GM18505 (cell line): ENCODE data around the gene TMEM255A.

ENCODE experiments used
- ATAC-seq: cut with Tn5 transposase; IDR thresholded peaks from one replicate; pipeline ENCODE4 v1.9.1; 2021; ENCODE audit not compliant: unreplicated experiment
- POLR2A ChIP-seq: IDR thresholded peaks from 4 replicates; pipeline ENCODE4 v1.6.1; 2011; ENCODE audit warnings: borderline replicate concordance; ENCODE audit not compliant: insufficient read depth, insufficient read length; ENCODE audit errors: extremely low read depth

TMEM255A gene

DNA sequence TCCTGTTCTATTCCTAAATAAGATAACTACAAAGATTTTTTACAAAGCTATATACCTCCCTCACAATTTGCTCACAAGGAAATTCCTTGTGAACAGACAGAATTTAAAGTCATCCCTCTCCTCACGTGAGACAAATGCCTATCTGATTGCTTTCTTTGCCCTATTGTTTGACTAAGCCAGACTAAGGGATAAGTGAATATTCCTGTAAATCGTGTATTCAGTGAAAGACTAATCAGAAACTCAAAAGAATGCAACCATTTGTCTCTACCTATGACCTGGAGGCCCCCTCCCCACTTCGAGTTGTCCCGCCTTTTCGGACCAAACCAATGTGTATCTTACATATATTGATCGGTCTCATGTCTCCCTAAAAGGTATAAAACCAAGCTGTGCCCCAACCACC, 76.0 kb downstream of the TMEM255A start:
- no peak for TF ChIP-seq POLR2A
- ATAC-seq, result no peak

DNA sequence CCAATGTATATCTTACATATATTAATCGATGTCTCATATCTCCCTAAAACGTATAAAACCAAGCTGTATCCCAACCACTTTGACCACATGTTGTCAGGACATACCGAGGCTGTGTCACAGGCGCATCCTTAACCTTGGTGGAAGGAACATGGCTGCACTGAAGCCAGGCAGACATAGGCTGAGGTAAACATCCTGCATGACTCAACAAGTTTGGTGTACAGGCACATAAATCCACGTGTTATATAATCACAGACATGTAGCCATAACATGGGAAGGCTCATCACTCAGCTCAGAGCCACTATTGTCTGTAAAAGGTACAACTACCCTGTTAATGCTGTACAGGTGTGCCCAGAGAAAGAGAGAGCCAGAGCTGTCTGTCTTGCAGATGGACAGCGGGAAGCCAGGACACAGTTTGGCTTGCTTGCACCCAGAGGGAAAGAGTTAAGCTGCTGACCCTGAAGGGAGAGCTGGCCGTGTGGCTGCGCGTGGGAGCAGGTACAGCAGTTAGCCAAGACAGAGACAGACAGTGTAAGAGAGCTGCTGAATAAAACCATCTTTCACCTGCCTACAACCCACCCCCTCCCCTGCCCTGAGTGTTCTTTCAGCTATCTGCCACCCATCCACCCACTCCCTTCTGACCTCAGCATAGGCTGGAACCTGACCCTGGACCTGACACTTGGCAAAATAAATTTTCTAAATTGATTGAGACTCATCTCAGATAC, 82.9 kb downstream of the TMEM255A start:
- TF ChIP-seq POLR2A, result no peak
- ATAC-seq, result no peak

DNA sequence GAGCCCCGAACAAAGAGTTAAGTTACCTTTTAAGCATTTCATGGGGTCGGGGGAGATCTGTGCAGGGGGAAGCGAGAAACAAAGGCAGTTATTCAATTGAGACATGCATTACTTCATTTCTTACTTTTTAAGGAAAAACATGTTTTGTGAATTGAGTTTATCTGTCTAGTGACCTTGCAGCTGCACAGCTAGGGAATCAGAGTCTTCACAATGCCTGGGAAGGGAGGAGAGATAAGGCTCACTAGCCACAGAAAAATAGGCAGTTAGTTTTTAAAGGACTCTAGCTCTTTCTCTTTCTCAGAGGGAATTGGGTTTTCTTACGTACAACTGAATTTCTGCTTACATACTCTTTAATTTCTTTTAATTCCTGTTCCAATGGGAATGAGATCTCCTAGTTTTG, 86.9 kb downstream of the TMEM255A start:
- no peak for ATAC-seq
- no peak for TF ChIP-seq POLR2A

- ATAC-seq, result no peak
- TF ChIP-seq POLR2A, result no peak
Observed at GRCh38 chrX:120223374-120223773, 87.9 kb downstream of the TMEM255A start.

DNA sequence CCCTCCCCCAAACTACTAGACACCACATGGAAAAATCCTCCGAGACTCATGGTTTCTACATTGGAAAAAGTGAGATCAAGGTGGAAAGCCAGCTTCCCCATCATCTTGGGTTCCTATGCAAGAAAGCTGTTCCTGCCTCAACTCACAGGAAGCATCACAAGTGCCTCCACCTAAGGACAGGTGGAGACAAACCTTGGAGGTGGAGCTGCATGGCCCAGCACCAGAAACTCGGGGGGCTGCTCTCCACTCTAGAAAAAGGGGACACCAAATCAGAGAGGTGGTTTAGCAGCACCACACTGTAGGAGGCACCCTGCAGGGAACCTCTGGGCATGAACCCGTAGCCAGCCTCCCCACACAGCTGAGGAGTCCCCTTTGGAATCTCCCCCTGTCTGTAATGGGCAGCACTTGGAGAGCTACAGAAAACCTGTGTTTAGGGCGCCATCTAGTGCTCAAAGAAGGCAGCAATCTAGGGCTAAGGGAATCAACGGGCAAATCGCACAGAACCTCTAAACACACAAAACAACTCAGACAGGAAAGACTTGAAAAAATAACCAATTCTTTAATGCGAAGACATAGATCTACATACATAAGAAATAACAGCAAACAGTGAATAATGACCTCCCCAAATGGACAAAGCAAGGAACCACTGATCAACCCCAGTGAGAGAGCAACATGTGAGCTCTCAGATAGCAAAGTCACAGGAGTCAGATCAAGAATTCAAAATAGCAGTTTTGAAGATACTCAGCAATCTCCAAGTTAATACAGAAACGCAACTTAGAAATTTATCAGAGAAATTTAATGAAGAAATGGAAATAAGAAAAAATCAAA, 97.6 kb downstream of the TMEM255A start:
- ATAC-seq, result peak; percentile 79
- TF ChIP-seq POLR2A, result no peak
